GM21515 (cell line): ENCODE measurements around the gene DIPK1C.

Experiments used
- ATAC-seq: cut with Tn5 transposase; IDR thresholded peaks from one replicate; pipeline ENCODE4 v1.9.1; 2021; ENCODE audit not compliant: unreplicated experiment

DIPK1C gene

GRCh38 chr18:74425161-74425560 is 31.9 kb downstream of the DIPK1C start:
- no peak for ATAC-seq

- no peak for ATAC-seq
Observed at GRCh38 chr18:74422541-74422940, 34.6 kb downstream of the DIPK1C start.

GRCh38 chr18:74420926-74421325 is 36.2 kb downstream of the DIPK1C start:
- no peak for ATAC-seq

GRCh38 chr18:74420481-74420880 is 36.6 kb downstream of the DIPK1C start:
- ATAC-seq, result no peak

GRCh38 chr18:74419761-74420160 is 37.3 kb downstream of the DIPK1C start:
- no peak for ATAC-seq

GRCh38 chr18:74418023-74418422 is 39.1 kb downstream of the DIPK1C start:
- no peak for ATAC-seq

- ATAC-seq, result no peak
Observed at GRCh38 chr18:74416124-74416523, 41.0 kb downstream of the DIPK1C start.

- ATAC-seq, result no peak
Observed at GRCh38 chr18:74414953-74415515, 42.1 kb downstream of the DIPK1C start.

- no peak for ATAC-seq
Observed at GRCh38 chr18:74413836-74414235, 43.3 kb downstream of the DIPK1C start.

- ATAC-seq, result no peak
Observed at GRCh38 chr18:74412116-74412880, 44.8 kb downstream of the DIPK1C start.

- no peak for ATAC-seq
Observed at GRCh38 chr18:74411475-74411874, 45.6 kb downstream of the DIPK1C start.

- ATAC-seq, result no peak
Observed at GRCh38 chr18:74410441-74410992, 46.6 kb downstream of the DIPK1C start.

GRCh38 chr18:74407888-74408287 is 49.2 kb downstream of the DIPK1C start:
- no peak for ATAC-seq

- no peak for ATAC-seq
Observed at GRCh38 chr18:74402806-74403433, 54.2 kb downstream of the DIPK1C start.

GRCh38 chr18:74400813-74401212 is 56.3 kb downstream of the DIPK1C start:
- no peak for ATAC-seq

GRCh38 chr18:74399091-74399887 is 57.8 kb downstream of the DIPK1C start:
- ATAC-seq, result no peak

GRCh38 chr18:74397572-74397971 is 59.5 kb downstream of the DIPK1C start:
- no peak for ATAC-seq

- ATAC-seq, result no peak
Observed at GRCh38 chr18:74396171-74397169, 60.6 kb downstream of the DIPK1C start.

- ATAC-seq, result no peak
Observed at GRCh38 chr18:74395648-74396154, 61.4 kb downstream of the DIPK1C start.

- no peak for ATAC-seq
Observed at GRCh38 chr18:74395006-74395405, 62.1 kb downstream of the DIPK1C start.
